RWPE1 (cell line): ENCODE measurements around the gene MBP.

ENCODE experiments used
- CTCF ChIA-PET: fragments of 350-600 bp; sonication (Branson Sonifier 250); formaldehyde crosslinking; extraction: SDS; loops from one replicate; lab custom pipeline; 2021; lab: Yijun Ruan, JAX
- POLR2A ChIA-PET: fragments of 400-600 bp; formaldehyde crosslinking; extraction: SDS; loops from one replicate; lab custom pipeline; 2020; ENCODE audit warnings: antibody characterized with exemption; ENCODE audit not compliant: low non-redundant PET; lab: Yijun Ruan, JAX
- DNase-seq: peaks from one replicate; pipeline ENCODE4 v3.0.0; 2012; ENCODE audit warnings: low spot score
- H3K27ac ChIP-seq: fragments of 450-650 bp; 2 replicates; pipeline ENCODE4 v1.5.1; 2017
- CTCF ChIP-seq: fragments of 450-650 bp; conservative IDR thresholded peaks from 2 replicates; pipeline ENCODE4 v1.5.1; 2017; ENCODE audit warnings: low read depth, mild to moderate bottlenecking

MBP gene

GRCh38 chr18:77066101-77066500 lies 66.5 kb downstream of the MBP start:
- H3K27ac ChIP-seq, result peak overlapping the region; percentile 91
- CTCF ChIA-PET, result no interaction called here
- POLR2A ChIA-PET, result no interaction called here

GRCh38 chr18:77065221-77065981 lies 67.2 kb downstream of the MBP start:
- peak; percentile 62 for DNase-seq
- peak overlapping the region; percentile 91 for H3K27ac ChIP-seq
- CTCF ChIA-PET, result no interaction called here
- POLR2A ChIA-PET, result no interaction called here
- TF ChIP-seq CTCF, result no peak

More at GRCh38 chr18:77066101-77066500, 66.5 kb downstream of the MBP start:
- TF ChIP-seq CTCF, result no peak
- DNase-seq, result no peak

- POLR2A ChIA-PET, result no interaction called here
- no peak overlapping the region for H3K27ac ChIP-seq
- peak; percentile 31 for DNase-seq
- CTCF ChIA-PET, result no interaction called here
- no peak for TF ChIP-seq CTCF
Observed at GRCh38 chr18:77063260-77063659, 69.3 kb downstream of the MBP start.

- no peak for TF ChIP-seq CTCF
- H3K27ac ChIP-seq, result no peak overlapping the region
- DNase-seq, result no peak
- ChIA-PET POLR2A (no interaction called here), CTCF (no interaction called here)
Observed at GRCh38 chr18:77062518-77063003, 70.0 kb downstream of the MBP start.

- CTCF ChIA-PET, result no interaction called here
- no peak overlapping the region for H3K27ac ChIP-seq
- POLR2A ChIA-PET, result no interaction called here
- DNase-seq, result no peak
- TF ChIP-seq CTCF, result no peak
Observed at GRCh38 chr18:77061946-77062517, 70.6 kb downstream of the MBP start.

GRCh38 chr18:77061281-77061945 lies 71.2 kb downstream of the MBP start:
- ChIA-PET CTCF (no interaction called here), POLR2A (no interaction called here)
- DNase-seq, result no peak
- H3K27ac ChIP-seq, result no peak overlapping the region
- TF ChIP-seq CTCF, result no peak
